Muscle layer of duodenum (tissue), 2 donors: ENCODE data around the gene LRBA.

ENCODE experiments used
- H3K27ac ChIP-seq: one replicate; pipeline ENCODE4 v1.7.0; 2013; ENCODE audit warnings: mild to moderate bottlenecking, low read length
- H3K27me3 ChIP-seq: one replicate; pipeline ENCODE4 v1.7.0; 2013; ENCODE audit warnings: low read depth, mild to moderate bottlenecking, control low read depth, low read length
- H3K36me3 ChIP-seq, 2 donors: one replicate each; pipeline ENCODE4 v1.7.0; 2013; ENCODE audit warnings: low read length in 2 of 2, control low read depth in 1 of 2, mild to moderate bottlenecking in 1 of 2; ENCODE audit not compliant: insufficient read depth in 2 of 2, control insufficient read depth in 1 of 2
- H3K4me1 ChIP-seq, 2 donors: one replicate each; pipeline ENCODE4 v1.7.0; 2013; ENCODE audit warnings: low read length in 2 of 2, mild to moderate bottlenecking in 2 of 2, control low read depth in 1 of 2, moderate library complexity in 1 of 2; ENCODE audit not compliant: insufficient read depth in 2 of 2, control insufficient read depth in 1 of 2
- H3K4me3 ChIP-seq, 2 donors: one replicate each; pipeline ENCODE4 v1.7.0; 2013; ENCODE audit warnings: low read length in 2 of 2, low read depth in 1 of 2, mild to moderate bottlenecking in 1 of 2
- H3K9me3 ChIP-seq, 2 donors: one replicate each; pipeline ENCODE4 v1.7.0; 2013; ENCODE audit warnings: low read length in 2 of 2, control low read depth in 1 of 2, mild to moderate bottlenecking in 1 of 2; ENCODE audit not compliant: control insufficient read depth in 1 of 2
- donor health status: healthy.

LRBA gene

GRCh38 chr4:150256225-150256620 is 758.9 kb downstream of the LRBA start:
- Histone ChIP-seq H3K9me3 (no peaks in the 10 kb centered on the region), H3K27me3 (no peaks in the 10 kb centered on the region), H3K4me3 (peak overlapping the region in 1 of 2 donors; percentile 10), H3K36me3 (peaks cover 0 to 12% of the 10 kb centered on the region in 2 donors), H3K4me1 (peaks cover 6 to 37% of the 10 kb centered on the region in 2 donors), H3K27ac (peak overlapping the region; percentile 31)

GRCh38 chr4:150255610-150256224 is 759.4 kb downstream of the LRBA start:
- H3K27me3 ChIP-seq, result no peaks in the 10 kb centered on the region
- no peak overlapping the region for H3K4me3 ChIP-seq
- H3K27ac ChIP-seq, result peak overlapping the region; percentile 65
- peaks cover 0 to 12% of the 10 kb centered on the region in 2 donors for H3K36me3 ChIP-seq
- H3K9me3 ChIP-seq, result no peaks in the 10 kb centered on the region
- peaks cover 6 to 37% of the 10 kb centered on the region in 2 donors for H3K4me1 ChIP-seq

GRCh38 chr4:150253965-150254630 is 761.0 kb downstream of the LRBA start:
- Histone ChIP-seq H3K27me3 (no peaks in the 10 kb centered on the region), H3K27ac (no peak overlapping the region), H3K36me3 (peaks cover 0 to 12% of the 10 kb centered on the region in 2 donors), H3K9me3 (no peaks in the 10 kb centered on the region), H3K4me1 (peaks cover 6 to 37% of the 10 kb centered on the region in 2 donors), H3K4me3 (no peak overlapping the region)

- Histone ChIP-seq H3K27ac (no peak overlapping the region), H3K9me3 (no peaks in the 10 kb centered on the region), H3K4me1 (peaks cover 6 to 32% of the 10 kb centered on the region in 2 donors), H3K36me3 (peaks cover 0 to 13% of the 10 kb centered on the region in 2 donors), H3K4me3 (no peak overlapping the region), H3K27me3 (no peaks in the 10 kb centered on the region)
Observed at GRCh38 chr4:150253416-150253815, 761.7 kb downstream of the LRBA start.

- Histone ChIP-seq H3K27me3 (no peaks in the 10 kb centered on the region), H3K36me3 (peaks cover 0 to 19% of the 10 kb centered on the region in 2 donors), H3K4me3 (no peak overlapping the region), H3K4me1 (peaks cover 6 to 32% of the 10 kb centered on the region in 2 donors), H3K27ac (no peak overlapping the region), H3K9me3 (no peaks in the 10 kb centered on the region)
Observed at GRCh38 chr4:150252741-150253140, 762.3 kb downstream of the LRBA start.

GRCh38 chr4:150252306-150252705 is 762.8 kb downstream of the LRBA start:
- H3K4me1 ChIP-seq, result peaks cover 6 to 32% of the 10 kb centered on the region in 2 donors
- H3K27me3 ChIP-seq, result no peaks in the 10 kb centered on the region
- H3K9me3 ChIP-seq, result no peaks in the 10 kb centered on the region
- H3K36me3 ChIP-seq, result peaks cover 0 to 23% of the 10 kb centered on the region in 2 donors
- no peak overlapping the region for H3K27ac ChIP-seq
- H3K4me3 ChIP-seq, result no peak overlapping the region

GRCh38 chr4:150251752-150252190 is 763.3 kb downstream of the LRBA start:
- Histone ChIP-seq H3K27ac (no peak overlapping the region), H3K4me1 (peaks cover 6 to 27% of the 10 kb centered on the region in 2 donors), H3K9me3 (no peaks in the 10 kb centered on the region), H3K4me3 (no peak overlapping the region), H3K36me3 (peaks cover 0 to 23% of the 10 kb centered on the region in 2 donors), H3K27me3 (no peaks in the 10 kb centered on the region)

GRCh38 chr4:150250998-150251651 is 764.0 kb downstream of the LRBA start:
- Histone ChIP-seq H3K4me3 (no peak overlapping the region), H3K9me3 (no peaks in the 10 kb centered on the region), H3K4me1 (peaks cover 6 to 21% of the 10 kb centered on the region in 2 donors), H3K27ac (no peak overlapping the region), H3K27me3 (no peaks in the 10 kb centered on the region), H3K36me3 (peaks cover 0 to 23% of the 10 kb centered on the region in 2 donors)

- Histone ChIP-seq H3K27me3 (no peaks in the 10 kb centered on the region), H3K9me3 (no peaks in the 10 kb centered on the region), H3K36me3 (peaks cover 0 to 23% of the 10 kb centered on the region in 2 donors), H3K27ac (no peak overlapping the region), H3K4me1 (peaks cover 3 to 15% of the 10 kb centered on the region in 2 donors), H3K4me3 (no peak overlapping the region)
Observed at GRCh38 chr4:150250293-150250997, 764.6 kb downstream of the LRBA start.

GRCh38 chr4:150248181-150248580 is 766.9 kb downstream of the LRBA start:
- Histone ChIP-seq H3K4me3 (no peak overlapping the region), H3K27ac (no peak overlapping the region), H3K27me3 (no peaks in the 10 kb centered on the region), H3K4me1 (peaks cover 0 to 14% of the 10 kb centered on the region in 2 donors), H3K36me3 (peaks cover 0 to 11% of the 10 kb centered on the region in 2 donors), H3K9me3 (no peaks in the 10 kb centered on the region)

GRCh38 chr4:150247184-150247583 is 767.9 kb downstream of the LRBA start:
- Histone ChIP-seq H3K36me3 (peaks cover 0 to 11% of the 10 kb centered on the region in 2 donors), H3K27ac (no peak overlapping the region), H3K9me3 (no peaks in the 10 kb centered on the region), H3K27me3 (no peaks in the 10 kb centered on the region), H3K4me1 (peaks cover 0 to 11% of the 10 kb centered on the region in 2 donors), H3K4me3 (no peak overlapping the region)
